GM19463 (cell line): ENCODE measurements around the gene SPTAN1.

ENCODE experiments used
- ATAC-seq: cut with Tn5 transposase; IDR thresholded peaks from one replicate; pipeline ENCODE4 v1.9.1; 2021; ENCODE audit warnings: mild to moderate bottlenecking, moderate library complexity; ENCODE audit not compliant: unreplicated experiment

SPTAN1 gene

GRCh38 chr9:128595471-128595870, 43.1 kb downstream of the SPTAN1 start:
- no peak for ATAC-seq

- ATAC-seq, result no peak
These were observed 47.7 kb downstream of the SPTAN1 start for GRCh38 chr9:128600099-128600498.

GRCh38 chr9:128603697-128604096, 51.3 kb downstream of the SPTAN1 start:
- no peak for ATAC-seq

- ATAC-seq, result no peak
These were observed 55.4 kb downstream of the SPTAN1 start for GRCh38 chr9:128607642-128608350.

- no peak for ATAC-seq
These were observed 58.5 kb downstream of the SPTAN1 start for GRCh38 chr9:128610897-128611296.

GRCh38 chr9:128611600-128612394, 59.4 kb downstream of the SPTAN1 start:
- no peak for ATAC-seq

- no peak for ATAC-seq
These were observed 62.3 kb downstream of the SPTAN1 start for GRCh38 chr9:128614728-128615127.

GRCh38 chr9:128615571-128615970, 63.2 kb downstream of the SPTAN1 start:
- ATAC-seq, result no peak

- no peak for ATAC-seq
These were observed 65.6 kb downstream of the SPTAN1 start for GRCh38 chr9:128617943-128618342.

GRCh38 chr9:128619127-128619526, 66.7 kb downstream of the SPTAN1 start:
- no peak for ATAC-seq

GRCh38 chr9:128619779-128620178, 67.4 kb downstream of the SPTAN1 start:
- no peak for ATAC-seq

GRCh38 chr9:128621730-128622455, 69.5 kb downstream of the SPTAN1 start:
- no peak for ATAC-seq

- ATAC-seq, result no peak
These were observed 72.2 kb downstream of the SPTAN1 start for GRCh38 chr9:128624566-128624965.

- ATAC-seq, result no peak
These were observed 73.2 kb downstream of the SPTAN1 start for GRCh38 chr9:128625391-128626146.

GRCh38 chr9:128626181-128626580, 73.8 kb downstream of the SPTAN1 start:
- no peak for ATAC-seq

- ATAC-seq, result no peak
These were observed 74.8 kb downstream of the SPTAN1 start for GRCh38 chr9:128627127-128627715.

- ATAC-seq, result no peak
These were observed 75.5 kb downstream of the SPTAN1 start for GRCh38 chr9:128627906-128628305.

GRCh38 chr9:128628471-128629048, 76.2 kb downstream of the SPTAN1 start:
- ATAC-seq, result no peak

- ATAC-seq, result no peak
These were observed 76.7 kb downstream of the SPTAN1 start for GRCh38 chr9:128629136-128629535.

GRCh38 chr9:128629852-128630545, 77.6 kb downstream of the SPTAN1 start:
- no peak for ATAC-seq
